Keratinocyte (primary cell): ENCODE measurements around the gene BABAM2. TPM values are rescaled to one million over a fixed set of nuclear protein-coding genes. Genes with fewer than 3 reads are reported as not detected.

Source experiments
- DNase-seq: peaks from one replicate; pipeline ENCODE4 v3.0.0-alpha.2; 2011; ENCODE audit warnings: low read depth, missing footprints, low spot score
- FAIRE-seq: peaks from 2 replicates; lab custom pipeline; 2011; peaks lifted over from hg19 to GRCh38; lab: Jason Lieb, UNC
- H2AFZ ChIP-seq: 2 replicates; pipeline ENCODE4 v1.6.0; 2012; ENCODE audit warnings: low read length, control low read depth, inconsistent platforms; ENCODE audit not compliant: control insufficient read depth
- H3K27ac ChIP-seq: 2 replicates; pipeline ENCODE4 v1.5.1; 2011; ENCODE audit warnings: low read length; ENCODE audit not compliant: control insufficient read depth, insufficient read depth
- H3K27me3 ChIP-seq: 3 replicates; pipeline ENCODE4 v1.6.0; 2011; ENCODE audit warnings: low read length; ENCODE audit not compliant: control insufficient read depth, insufficient read depth; ENCODE audit errors: extremely low read depth
- H3K36me3 ChIP-seq, 2 experiments: 2 replicates in 1 of 2; 3 replicates in 1 of 2; pipeline ENCODE4 v1.5.1; 2011; ENCODE audit warnings: low read length in 2 of 2, mild to moderate bottlenecking in 1 of 2; ENCODE audit not compliant: control insufficient read depth in 2 of 2, insufficient read depth in 2 of 2; ENCODE audit errors: extremely low read depth in 1 of 2
- H3K4me1 ChIP-seq: 3 replicates; pipeline ENCODE4 v1.5.1; 2011; ENCODE audit warnings: low read length; ENCODE audit not compliant: control insufficient read depth, insufficient read depth; ENCODE audit errors: extremely low read depth
- H3K4me2 ChIP-seq: 3 replicates; pipeline ENCODE4 v1.6.0; 2011; ENCODE audit warnings: low read depth, low read length; ENCODE audit not compliant: control insufficient read depth, insufficient read depth; ENCODE audit errors: extremely low read depth
- H3K4me3 ChIP-seq, 3 experiments: fragments of 200-600 bp in 1 of 3; sonication (generic) in 1 of 3; 2 replicates in 2 of 3; 3 replicates in 1 of 3; pipeline ENCODE4 v1.5.1; 2011 to 2016; ENCODE audit warnings: low read length in 3 of 3, mild to moderate bottlenecking in 3 of 3, control low read depth in 2 of 3, inconsistent platforms in 1 of 3, low read depth in 1 of 3, mixed read lengths in 1 of 3, mixed run types in 1 of 3, moderate library complexity in 1 of 3; ENCODE audit not compliant: control insufficient read depth in 2 of 3, insufficient read depth in 2 of 3; ENCODE audit errors: extremely low read depth in 1 of 3
- H3K79me2 ChIP-seq: 2 replicates; pipeline ENCODE4 v1.6.0; 2012; ENCODE audit warnings: low read length; ENCODE audit not compliant: control insufficient read depth, insufficient read depth
- H3K9ac ChIP-seq: 3 replicates; pipeline ENCODE4 v1.6.0; 2011; ENCODE audit warnings: low read length; ENCODE audit not compliant: control insufficient read depth, insufficient read depth; ENCODE audit errors: extremely low read depth
- H3K9me1 ChIP-seq: 3 replicates; pipeline ENCODE4 v1.6.0; 2011; ENCODE audit warnings: low read length; ENCODE audit not compliant: control insufficient read depth, insufficient read depth; ENCODE audit errors: extremely low read depth
- H3K9me3 ChIP-seq: 2 replicates; pipeline ENCODE4 v1.5.1; 2012; ENCODE audit warnings: low read depth, low read length; ENCODE audit not compliant: control insufficient read depth
- H4K20me1 ChIP-seq: 3 replicates; pipeline ENCODE4 v1.6.0; 2011; ENCODE audit warnings: low read length; ENCODE audit not compliant: control insufficient read depth, insufficient read depth; ENCODE audit errors: extremely low read depth
- CTCF ChIP-seq, 3 experiments: IDR thresholded peaks in 1 of 3; conservative IDR thresholded peaks in 1 of 3; optimal IDR thresholded peaks in 1 of 3; 2 replicates in 2 of 3; 3 replicates in 1 of 3; pipeline versions ENCODE3 to v1.5.1; 2011; ENCODE audit warnings: low read length in 3 of 3, mild to moderate bottlenecking in 3 of 3, moderate library complexity in 2 of 3, control low read depth in 1 of 3, inconsistent platforms in 1 of 3; ENCODE audit not compliant: insufficient read depth in 2 of 3; ENCODE audit errors: extremely low read depth in 1 of 3
- EZH2 ChIP-seq: IDR thresholded peaks from one replicate; pipeline ENCODE4 v1.6.1; 2012; ENCODE audit warnings: inconsistent platforms, mild to moderate bottlenecking, low read length, moderate library complexity
- dilution Hi-C: fragments of 300-500 bp; cut with MboI; formaldehyde crosslinking; loops from one replicate; pipeline ENCODE4 v1.7.0; 2020; ENCODE audit warnings: low sequenced_read_pairs; ENCODE audit not compliant: extremely low pct_ligation_motif_present
- polyA plus RNA-seq, 5 experiments: library from polyadenylated mRNA; depleted of rRNA in 3 of 5; stranded (reverse) in 3 of 5; stranded (forward) in 1 of 5; unstranded in 1 of 5; fragments of >200 nt; gene quantifications; 1 replicate in 1 of 5; 2 replicates in 3 of 5; 3 replicates in 1 of 5; pipeline versions ENCODE4 v1.2.1 to v1.2.3, GENCODE V29; 2011 to 2012; ENCODE audit warnings: missing spikeins in 2 of 5, low read depth in 1 of 5, low replicate concordance in 1 of 5

Gene BABAM2
- polyA plus RNA-seq, 1 donor (not counting 4 experiments of a cell fraction or from before 2014, with no cell fraction given): 29.8 TPM

- FAIRE-seq (no peak), DNase-seq (no peak)
- H3K4me2 ChIP-seq: no peak overlapping the region
- no peak overlapping the region for H2AFZ ChIP-seq
- H4K20me1 ChIP-seq: no peaks in the 10 kb centered on the region
- dilution Hi-C loops: no loop called here
- no peak overlapping the region for H3K27ac ChIP-seq
- H3K36me3 ChIP-seq: no peaks in the 10 kb centered on the region
- no peak for TF ChIP-seq EZH2
- TF ChIP-seq CTCF (optimal IDR thresholded peaks at IDR 0.05 in 1 of 3, IDR thresholded peaks at IDR 0.05 in 1 of 3, conservative IDR thresholded peaks at IDR 0.05 in 1 of 3; ENCODE audit: extremely low read depth in 1 of 3, insufficient read depth in 2 of 3, low read length in 3 of 3): no peak
- peaks cover 31% of the 10 kb centered on the region for H3K4me1 ChIP-seq
- H3K9me3 ChIP-seq: no peaks in the 10 kb centered on the region
- H3K27me3 ChIP-seq: no peaks in the 10 kb centered on the region
- H3K9ac ChIP-seq: no peak overlapping the region
- no peaks in the 10 kb centered on the region for H3K79me2 ChIP-seq
- no peak overlapping the region for H3K4me3 ChIP-seq
- H3K9me1 ChIP-seq: no peaks in the 10 kb centered on the region
Observed at GRCh38 chr2:28292491-28292890, 402.0 kb downstream of the BABAM2 start.

- H3K4me2 ChIP-seq: no peak overlapping the region
- no peak overlapping the region for H2AFZ ChIP-seq
- DNase-seq: peak; percentile 72
- H3K27ac ChIP-seq: no peak overlapping the region
- no peaks in the 10 kb centered on the region for H3K27me3 ChIP-seq
- H3K79me2 ChIP-seq: no peaks in the 10 kb centered on the region
- H3K36me3 ChIP-seq: no peaks in the 10 kb centered on the region
- dilution Hi-C loops: no loop called here
- no peak overlapping the region for H3K4me3 ChIP-seq
- no peaks in the 10 kb centered on the region for H3K9me3 ChIP-seq
- no peaks in the 10 kb centered on the region for H4K20me1 ChIP-seq
- H3K4me1 ChIP-seq: peaks cover 31% of the 10 kb centered on the region
- no peak overlapping the region for H3K9ac ChIP-seq
- peak; percentile 83 for FAIRE-seq
- H3K9me1 ChIP-seq: no peaks in the 10 kb centered on the region
- TF ChIP-seq CTCF (optimal IDR thresholded peaks at IDR 0.05 in 1 of 3, IDR thresholded peaks at IDR 0.05 in 1 of 3, conservative IDR thresholded peaks at IDR 0.05 in 1 of 3; ENCODE audit: extremely low read depth in 1 of 3, insufficient read depth in 2 of 3, low read length in 3 of 3): no peak
- TF ChIP-seq EZH2: no peak
Observed at GRCh38 chr2:28293416-28293815, 402.9 kb downstream of the BABAM2 start.
